ENCODE data around the gene DIAPH3. TPM values are rescaled to one million over a fixed set of nuclear protein-coding genes. Genes with fewer than 3 reads are reported as not detected.
"Not testable (repeated sequence)": the region's sequence is repeated elsewhere in the genome, so short reads cannot be mapped to it uniquely, and the experiment has no call there.

The DIAPH3 gene
- total RNA-seq, 2 experiments from 2014 or later: 0.08 to 0.11 TPM

DNA sequence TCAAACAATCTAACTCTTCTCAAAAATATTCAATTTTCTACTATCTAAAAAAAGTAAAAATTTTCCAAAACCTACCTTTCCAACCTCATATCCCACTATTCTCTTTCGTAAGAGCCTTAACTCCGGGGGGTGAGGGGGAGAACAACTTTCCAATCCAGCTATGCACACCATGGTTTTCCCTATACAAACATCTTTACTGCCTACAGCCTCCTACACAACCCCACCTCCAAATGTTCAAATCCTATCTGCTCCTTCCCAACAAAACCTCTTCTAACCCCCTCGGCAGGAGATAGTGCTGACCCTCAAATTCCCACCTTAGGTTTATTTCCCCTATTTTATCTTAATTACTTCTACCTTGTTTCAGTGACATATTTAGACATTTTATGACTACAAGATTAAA lies 102.0 kb downstream of the DIAPH3 start:
- H3K36me3 Mint-ChIP-seq (ENCODE audit: low read depth): no peaks in the 10 kb centered on the region
- DNase-seq (no peak), ATAC-seq (ENCODE audit: poor library complexity) (no peak)
- Histone ChIP-seq H3K9me3 (ENCODE audit: control insufficient read depth in 1 of 2, insufficient read depth in 1 of 2, low read length in 2 of 2) (no peaks in the 10 kb centered on the region), H3K27me3 (ENCODE audit: control insufficient read depth in 1 of 2, insufficient read depth in 2 of 2, low read length in 2 of 2) (no peaks in the 10 kb centered on the region), H3K36me3 (ENCODE audit: insufficient read depth, low read length) (no peaks in the 10 kb centered on the region), H3K27ac (ENCODE audit: low read depth in 1 of 2, low read length in 2 of 2) (no peak overlapping the region), H3K4me3 (ENCODE audit: low read length) (no peak overlapping the region), H3K4me1 (ENCODE audit: insufficient read depth, low read length) (no peaks in the 10 kb centered on the region)
- H3K27ac Mint-ChIP-seq: no peak overlapping the region
- TF ChIP-seq CTCF (IDR thresholded peaks at IDR 0.05): no peak
- POLR2A ChIA-PET: no interaction called here
- intact Hi-C loops (cut with DNase I, micrococcal nuclease): no loop called here
- no peaks in the 10 kb centered on the region for H3K9me3 Mint-ChIP-seq
- no peak overlapping the region for H3K4me3 Mint-ChIP-seq
- CTCF ChIA-PET: no interaction called here
- H3K27me3 Mint-ChIP-seq: no peaks in the 10 kb centered on the region
- no peaks in the 10 kb centered on the region for H3K4me1 Mint-ChIP-seq (ENCODE audit: low read depth)

GRCh38 chr13:60051754-60052285 lies 111.9 kb downstream of the DIAPH3 start:
- Histone ChIP-seq H3K4me1 (ENCODE audit: insufficient read depth, low read length) (no peaks in the 10 kb centered on the region), H3K36me3 (ENCODE audit: insufficient read depth, low read length) (no peaks in the 10 kb centered on the region), H3K4me3 (ENCODE audit: low read length) (no peak overlapping the region), H3K27me3 (ENCODE audit: control insufficient read depth in 1 of 2, insufficient read depth in 2 of 2, low read length in 2 of 2) (no peaks in the 10 kb centered on the region), H3K27ac (ENCODE audit: low read depth in 1 of 2, low read length in 2 of 2) (no peak overlapping the region), H3K9me3 (ENCODE audit: control insufficient read depth in 1 of 2, insufficient read depth in 1 of 2, low read length in 2 of 2) (no peaks in the 10 kb centered on the region)
- DNase-seq (no peak), ATAC-seq (ENCODE audit: poor library complexity) (no peak)
- Mint-ChIP-seq H3K4me1 (ENCODE audit: low read depth) (no peaks in the 10 kb centered on the region), H3K9me3 (no peaks in the 10 kb centered on the region), H3K27me3 (no peaks in the 10 kb centered on the region), H3K4me3 (no peak overlapping the region), H3K36me3 (ENCODE audit: low read depth) (no peaks in the 10 kb centered on the region), H3K27ac (no peak overlapping the region)
- no peak for TF ChIP-seq CTCF (IDR thresholded peaks at IDR 0.05)
- ChIA-PET CTCF (no interaction called here), POLR2A (no interaction called here)
- intact Hi-C loops (cut with DNase I, micrococcal nuclease): no loop called here

GRCh38 chr13:60048353-60048752 lies 115.4 kb downstream of the DIAPH3 start:
- H3K27ac ChIP-seq (ENCODE audit: low read depth in 1 of 2, low read length in 2 of 2); H3K9me3 Mint-ChIP-seq; H3K27me3 ChIP-seq (ENCODE audit: control insufficient read depth in 1 of 2, insufficient read depth in 2 of 2, low read length in 2 of 2); H3K4me1 Mint-ChIP-seq (ENCODE audit: low read depth); H3K4me3 Mint-ChIP-seq; H3K36me3 ChIP-seq (ENCODE audit: insufficient read depth, low read length); DNase-seq; H3K9me3 ChIP-seq (ENCODE audit: control insufficient read depth in 1 of 2, insufficient read depth in 1 of 2, low read length in 2 of 2); H3K27me3 Mint-ChIP-seq; POLR2A ChIA-PET; ATAC-seq (ENCODE audit: poor library complexity); H3K4me3 ChIP-seq (ENCODE audit: low read length); H3K4me1 ChIP-seq (ENCODE audit: insufficient read depth, low read length); CTCF ChIA-PET; H3K27ac Mint-ChIP-seq; intact Hi-C loops (cut with DNase I, micrococcal nuclease); H3K36me3 Mint-ChIP-seq (ENCODE audit: low read depth): not testable (repeated sequence)

DNA sequence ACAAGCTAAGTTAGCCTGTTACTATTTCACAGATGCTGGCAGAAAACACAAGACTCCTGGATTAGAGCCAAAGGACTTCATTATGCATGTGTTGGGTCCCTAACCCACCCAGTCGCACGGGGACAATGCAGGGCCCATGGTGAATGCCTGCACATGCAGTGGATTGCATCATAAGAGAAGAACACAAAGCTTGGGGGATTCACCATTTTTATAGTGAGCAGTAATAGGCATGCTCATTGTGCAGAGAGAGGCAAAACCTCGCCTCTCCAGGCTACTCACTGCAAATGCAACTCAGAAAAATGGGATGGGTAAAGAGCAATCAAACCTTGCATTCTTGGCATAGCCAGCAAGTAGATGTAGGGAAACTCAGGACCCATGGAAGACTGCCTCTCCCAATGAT lies 115.8 kb downstream of the DIAPH3 start:
- POLR2A ChIA-PET: no interaction called here
- CTCF ChIA-PET: no interaction called here

More for the DNA sequence above, 115.8 kb downstream of the DIAPH3 start:
- Mint-ChIP-seq H3K9me3 (no peaks in the 10 kb centered on the region), H3K27ac (no peak overlapping the region), H3K27me3 (no peaks in the 10 kb centered on the region), H3K36me3 (ENCODE audit: low read depth) (no peaks in the 10 kb centered on the region), H3K4me3 (no peak overlapping the region), H3K4me1 (ENCODE audit: low read depth) (no peaks in the 10 kb centered on the region)
- intact Hi-C loops (cut with DNase I, micrococcal nuclease): no loop called here
- Histone ChIP-seq H3K27ac (ENCODE audit: low read depth in 1 of 2, low read length in 2 of 2) (no peak overlapping the region), H3K4me1 (ENCODE audit: insufficient read depth, low read length) (no peaks in the 10 kb centered on the region), H3K4me3 (ENCODE audit: low read length) (no peak overlapping the region), H3K9me3 (ENCODE audit: control insufficient read depth in 1 of 2, insufficient read depth in 1 of 2, low read length in 2 of 2) (no peaks in the 10 kb centered on the region), H3K36me3 (ENCODE audit: insufficient read depth, low read length) (no peaks in the 10 kb centered on the region), H3K27me3 (ENCODE audit: control insufficient read depth in 1 of 2, insufficient read depth in 2 of 2, low read length in 2 of 2) (no peaks in the 10 kb centered on the region)
- ATAC-seq (ENCODE audit: poor library complexity) (no peak), DNase-seq (no peak)
- no peak for TF ChIP-seq CTCF (IDR thresholded peaks at IDR 0.05)

All from CD4-positive, alpha-beta T cell (primary cell).